ENCODE data around the gene RNASE8. TPM values are rescaled to one million over a fixed set of nuclear protein-coding genes. Genes with fewer than 3 reads are reported as not detected.

The RNASE8 gene
- total and polyA plus RNA-seq, 8 donors: not detected

- H3K9me3 ChIP-seq: no peaks in the 10 kb centered on the region
- peak overlapping the region; percentile 86 to 94 (median 91) for H3K27ac ChIP-seq
- WGBS, 5 donors: 1 to 2% (median 1%) methylated on average over 25 to 37 of the region's 37 CpGs
- intact Hi-C loops (cut with DNase I; ENCODE audit: low total_unique reads): no loop called here
- peaks cover 16 to 39% (median 31%) of the 10 kb centered on the region in 4 donors for H3K36me3 ChIP-seq
- peaks cover 0 to 19% (median 6%) of the 10 kb centered on the region in 3 donors for H3K27me3 ChIP-seq
- peak overlapping the region; percentile 77 to 90 (median 80) for H3K4me3 ChIP-seq
- peaks cover 37 to 53% (median 47%) of the 10 kb centered on the region in 4 donors for H3K4me1 ChIP-seq
- peak; percentile 73 to 97 for DNase-seq
- TF ChIP-seq POLR2AphosphoS5 (IDR thresholded peaks at IDR 0.05): peak in 2 of 3 donors; percentile 27 to 37
- TF ChIP-seq, protein P1, sequence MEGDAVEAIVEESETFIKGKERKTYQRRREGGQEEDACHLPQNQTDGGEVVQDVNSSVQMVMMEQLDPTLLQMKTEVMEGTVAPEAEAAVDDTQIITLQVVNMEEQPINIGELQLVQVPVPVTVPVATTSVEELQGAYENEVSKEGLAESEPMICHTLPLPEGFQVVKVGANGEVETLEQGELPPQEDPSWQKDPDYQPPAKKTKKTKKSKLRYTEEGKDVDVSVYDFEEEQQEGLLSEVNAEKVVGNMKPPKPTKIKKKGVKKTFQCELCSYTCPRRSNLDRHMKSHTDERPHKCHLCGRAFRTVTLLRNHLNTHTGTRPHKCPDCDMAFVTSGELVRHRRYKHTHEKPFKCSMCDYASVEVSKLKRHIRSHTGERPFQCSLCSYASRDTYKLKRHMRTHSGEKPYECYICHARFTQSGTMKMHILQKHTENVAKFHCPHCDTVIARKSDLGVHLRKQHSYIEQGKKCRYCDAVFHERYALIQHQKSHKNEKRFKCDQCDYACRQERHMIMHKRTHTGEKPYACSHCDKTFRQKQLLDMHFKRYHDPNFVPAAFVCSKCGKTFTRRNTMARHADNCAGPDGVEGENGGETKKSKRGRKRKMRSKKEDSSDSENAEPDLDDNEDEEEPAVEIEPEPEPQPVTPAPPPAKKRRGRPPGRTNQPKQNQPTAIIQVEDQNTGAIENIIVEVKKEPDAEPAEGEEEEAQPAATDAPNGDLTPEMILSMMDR (IDR thresholded peaks at IDR 0.05): no peak
Observed at GRCh38 chr14:21071225-21072030, 13.8 kb downstream of the RNASE8 start.

DNA sequence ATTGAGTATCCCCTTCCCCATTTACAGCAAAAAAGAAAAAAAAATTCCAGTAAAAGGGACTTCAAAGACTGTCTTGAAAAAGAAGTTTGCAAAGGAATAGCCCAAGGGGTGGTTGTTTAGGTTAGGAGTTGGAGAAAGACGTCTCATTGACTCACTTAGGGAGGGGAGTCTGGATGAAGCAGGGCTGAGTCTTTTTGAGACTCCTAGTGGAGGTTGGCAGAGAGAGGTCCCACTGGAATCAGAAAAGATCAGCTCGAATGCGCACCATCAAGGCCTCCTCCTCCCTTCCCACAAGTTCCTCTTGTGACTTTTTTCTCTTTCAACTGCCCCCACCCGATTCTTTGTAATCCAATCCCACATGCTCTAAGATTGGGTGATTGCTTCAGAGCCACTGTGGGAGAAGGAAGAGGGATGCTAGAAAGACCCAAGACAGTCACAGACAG is 14.4 kb downstream of the RNASE8 start:
- 34 to 52% (median 47%) methylated on average over 4 of the region's 4 CpGs for WGBS, 5 donors
- H3K27me3 ChIP-seq: peaks cover 0 to 19% (median 6%) of the 10 kb centered on the region in 3 donors
- DNase-seq: peak in 1 of 2 donors; percentile 71
- intact Hi-C loops (cut with DNase I; ENCODE audit: low total_unique reads): no loop called here
- no peak for TF ChIP-seq POLR2AphosphoS5 (IDR thresholded peaks at IDR 0.05)
- TF ChIP-seq, protein P1 (IDR thresholded peaks at IDR 0.05): no peak
- no peak for TF ChIP-seq EP300 (IDR thresholded peaks at IDR 0.05)
- TF ChIP-seq POLR2A (IDR thresholded peaks at IDR 0.05): no peak
- peaks cover 20 to 45% (median 37%) of the 10 kb centered on the region in 4 donors for H3K36me3 ChIP-seq
- H3K9me3 ChIP-seq: no peaks in the 10 kb centered on the region
- peak overlapping the region; percentile 77 to 90 (median 80) for H3K4me3 ChIP-seq
- H3K4me1 ChIP-seq: peaks cover 37 to 53% (median 47%) of the 10 kb centered on the region in 4 donors
- H3K27ac ChIP-seq: peak overlapping the region in 4 of 5 donors; percentile 86 to 94 (median 92)

GRCh38 chr14:21072781-21073339 is 15.2 kb downstream of the RNASE8 start:
- peak; percentile 41 to 84 for DNase-seq
- H3K4me3 ChIP-seq: no peak overlapping the region
- TF ChIP-seq EP300 (IDR thresholded peaks at IDR 0.05) (no peak), POLR2AphosphoS5 (IDR thresholded peaks at IDR 0.05) (peak in 2 of 3 donors; percentile 64 to 78), POLR2A (IDR thresholded peaks at IDR 0.05) (no peak)
- TF ChIP-seq, protein P1 (IDR thresholded peaks at IDR 0.05): no peak
- peaks cover 37 to 53% (median 47%) of the 10 kb centered on the region in 4 donors for H3K4me1 ChIP-seq
- peak overlapping the region; percentile 22 to 94 (median 91) for H3K27ac ChIP-seq
- WGBS, 5 donors: 43 to 74% (median 49%) methylated on average over 8 to 9 of the region's 9 CpGs
- peaks cover 0 to 19% (median 6%) of the 10 kb centered on the region in 3 donors for H3K27me3 ChIP-seq
- H3K9me3 ChIP-seq: no peaks in the 10 kb centered on the region
- intact Hi-C loops (cut with DNase I; ENCODE audit: low total_unique reads): no loop called here
- H3K36me3 ChIP-seq: peaks cover 24 to 53% (median 46%) of the 10 kb centered on the region in 4 donors

DNA sequence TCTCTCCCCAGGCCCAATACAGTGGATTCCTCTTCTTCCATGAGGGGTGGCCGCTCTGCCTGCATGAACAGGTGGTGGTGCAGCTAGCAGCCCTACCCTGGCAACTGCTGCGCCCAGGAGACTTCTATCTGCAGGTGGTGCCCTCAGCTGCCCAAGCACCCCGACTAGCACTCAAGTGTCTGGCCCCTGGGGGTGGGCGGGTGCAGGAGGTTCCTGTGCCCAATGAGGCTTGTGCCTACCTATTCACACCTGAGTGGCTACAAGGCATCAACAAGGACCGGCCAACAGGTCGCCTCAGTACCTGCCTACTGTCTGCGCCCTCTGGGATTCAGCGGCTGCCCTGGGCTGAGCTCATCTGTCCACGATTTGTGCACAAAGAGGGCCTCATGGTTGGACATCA is 16.3 kb downstream of the RNASE8 start:
- Histone ChIP-seq H3K36me3 (peaks cover 34 to 64% (median 56%) of the 10 kb centered on the region in 4 donors), H3K4me1 (peaks cover 34 to 45% (median 41%) of the 10 kb centered on the region in 4 donors), H3K4me3 (no peak overlapping the region), H3K9me3 (no peaks in the 10 kb centered on the region), H3K27me3 (peaks cover 0 to 12% (median 6%) of the 10 kb centered on the region in 3 donors), H3K27ac (peak overlapping the region in 1 of 5 donors; percentile 30)
- intact Hi-C loops (cut with DNase I; ENCODE audit: low total_unique reads): no loop called here
- TF ChIP-seq EP300 (IDR thresholded peaks at IDR 0.05): no peak
- WGBS, 5 donors: 87 to 92% (median 90%) methylated on average over 6 to 9 of the region's 9 CpGs
- no peak for DNase-seq

All from stomach (tissue), 9 donors.